Astrocyte (in vitro differentiated cells and primary cell): ENCODE data around the gene YIF1B. TPM values are rescaled to one million over a fixed set of nuclear protein-coding genes. Genes with fewer than 3 reads are reported as not detected.

Experiments
- DNase-seq: peaks from one replicate; pipeline ENCODE4 v3.0.0-alpha.2; 2010; ENCODE audit warnings: low read depth
- FAIRE-seq: peaks from 2 replicates; lab custom pipeline; 2011; peaks lifted over from hg19 to GRCh38; lab: Jason Lieb, UNC
- H2AFZ ChIP-seq: 2 replicates; pipeline ENCODE4 v1.6.0; 2012; ENCODE audit warnings: low read depth, low read length, inconsistent platforms
- H3K27ac ChIP-seq: 2 replicates; pipeline ENCODE4 v1.5.1; 2011; ENCODE audit warnings: low read depth, low read length, inconsistent platforms
- H3K27me3 ChIP-seq: 2 replicates; pipeline ENCODE4 v1.6.0; 2011; ENCODE audit warnings: low read length, inconsistent platforms; ENCODE audit not compliant: insufficient read depth
- H3K36me3 ChIP-seq: 2 replicates; pipeline ENCODE4 v1.5.1; 2011; ENCODE audit warnings: low read length, inconsistent platforms; ENCODE audit not compliant: insufficient read depth
- H3K4me1 ChIP-seq: 2 replicates; pipeline ENCODE4 v1.5.1; 2011; ENCODE audit warnings: low read length, inconsistent platforms; ENCODE audit not compliant: insufficient read depth
- H3K4me2 ChIP-seq: 2 replicates; pipeline ENCODE4 v1.6.0; 2012; ENCODE audit warnings: low read length, inconsistent platforms
- H3K4me3 ChIP-seq: 2 replicates; pipeline ENCODE4 v1.5.1; 2011; ENCODE audit warnings: low read depth, mild to moderate bottlenecking, low read length, inconsistent platforms; ENCODE audit not compliant: insufficient read depth
- H3K79me2 ChIP-seq: 2 replicates; pipeline ENCODE4 v1.6.0; 2012; ENCODE audit warnings: mild to moderate bottlenecking, low read length, inconsistent platforms; ENCODE audit not compliant: insufficient read depth
- H3K9ac ChIP-seq: 2 replicates; pipeline ENCODE4 v1.6.0; 2012; ENCODE audit warnings: mild to moderate bottlenecking, low read length, inconsistent platforms
- H3K9me3 ChIP-seq: 2 replicates; pipeline ENCODE4 v1.5.1; 2012; ENCODE audit warnings: low read depth, mild to moderate bottlenecking, low read length, inconsistent platforms; ENCODE audit not compliant: insufficient read depth
- H4K20me1 ChIP-seq: 2 replicates; pipeline ENCODE4 v1.6.0; 2012; ENCODE audit warnings: low read length, inconsistent platforms; ENCODE audit not compliant: insufficient read depth
- H3K27ac Mint-ChIP-seq: one replicate; pipeline ENCODE4 v1.8.0; 2021; ENCODE audit warnings: mild to moderate bottlenecking, mixed read lengths; ENCODE audit not compliant: unreplicated experiment
- H3K27me3 Mint-ChIP-seq: one replicate; pipeline ENCODE4 v1.8.0; 2021; ENCODE audit warnings: low read depth, mixed read lengths; ENCODE audit not compliant: unreplicated experiment
- H3K36me3 Mint-ChIP-seq: one replicate; pipeline ENCODE4 v1.8.0; 2021; ENCODE audit warnings: low read depth, mixed read lengths; ENCODE audit not compliant: unreplicated experiment
- H3K4me1 Mint-ChIP-seq: one replicate; pipeline ENCODE4 v1.8.0; 2021; ENCODE audit warnings: low read depth, mixed read lengths; ENCODE audit not compliant: unreplicated experiment
- H3K4me3 Mint-ChIP-seq: one replicate; pipeline ENCODE4 v1.8.0; 2021; ENCODE audit warnings: mild to moderate bottlenecking, moderate library complexity, mixed read lengths; ENCODE audit not compliant: unreplicated experiment
- H3K9me3 Mint-ChIP-seq: one replicate; pipeline ENCODE4 v1.8.0; 2021; ENCODE audit warnings: mild to moderate bottlenecking, mixed read lengths; ENCODE audit not compliant: unreplicated experiment
- EZH2 ChIP-seq: IDR thresholded peaks from 2 replicates; pipeline ENCODE4 v1.6.1; 2012; ENCODE audit warnings: mild to moderate bottlenecking, low read length, inconsistent platforms; ENCODE audit not compliant: insufficient read depth
- total RNA-seq: library from RNA; stranded (reverse); gene quantifications from 2 replicates; pipeline ENCODE4 v1.2.1, GENCODE V29; 2021
- TF ChIP-seq, protein P1 (sequence below): IDR thresholded peaks from 2 replicates; pipeline ENCODE4 v1.5.1; 2011; ENCODE audit warnings: low read depth, mild to moderate bottlenecking, inconsistent platforms, low read length, moderate library complexity; ENCODE audit not compliant: insufficient read depth

The YIF1B gene
- total RNA-seq, 1 donor from 2014 or later: 81.3 TPM

GRCh38 chr19:38359242-38360021 is 43.7 kb upstream of the YIF1B start:
- Histone ChIP-seq H2AFZ (no peak overlapping the region), H3K27ac (no peak overlapping the region), H3K27me3 (peaks cover 31% of the 10 kb centered on the region), H3K4me1 (peaks cover 9% of the 10 kb centered on the region), H3K9me3 (no peaks in the 10 kb centered on the region), H3K9ac (no peak overlapping the region), H3K4me2 (no peak overlapping the region), H3K36me3 (no peaks in the 10 kb centered on the region), H3K79me2 (no peaks in the 10 kb centered on the region), H4K20me1 (no peaks in the 10 kb centered on the region), H3K4me3 (no peak overlapping the region)
- Mint-ChIP-seq H3K27me3 (peaks cover 48% of the 10 kb centered on the region), H3K4me1 (no peaks in the 10 kb centered on the region), H3K36me3 (no peaks in the 10 kb centered on the region), H3K4me3 (no peak overlapping the region), H3K9me3 (no peaks in the 10 kb centered on the region), H3K27ac (peak overlapping the region; percentile 58)
- FAIRE-seq (no peak), DNase-seq (no peak)
- TF ChIP-seq, protein P1, sequence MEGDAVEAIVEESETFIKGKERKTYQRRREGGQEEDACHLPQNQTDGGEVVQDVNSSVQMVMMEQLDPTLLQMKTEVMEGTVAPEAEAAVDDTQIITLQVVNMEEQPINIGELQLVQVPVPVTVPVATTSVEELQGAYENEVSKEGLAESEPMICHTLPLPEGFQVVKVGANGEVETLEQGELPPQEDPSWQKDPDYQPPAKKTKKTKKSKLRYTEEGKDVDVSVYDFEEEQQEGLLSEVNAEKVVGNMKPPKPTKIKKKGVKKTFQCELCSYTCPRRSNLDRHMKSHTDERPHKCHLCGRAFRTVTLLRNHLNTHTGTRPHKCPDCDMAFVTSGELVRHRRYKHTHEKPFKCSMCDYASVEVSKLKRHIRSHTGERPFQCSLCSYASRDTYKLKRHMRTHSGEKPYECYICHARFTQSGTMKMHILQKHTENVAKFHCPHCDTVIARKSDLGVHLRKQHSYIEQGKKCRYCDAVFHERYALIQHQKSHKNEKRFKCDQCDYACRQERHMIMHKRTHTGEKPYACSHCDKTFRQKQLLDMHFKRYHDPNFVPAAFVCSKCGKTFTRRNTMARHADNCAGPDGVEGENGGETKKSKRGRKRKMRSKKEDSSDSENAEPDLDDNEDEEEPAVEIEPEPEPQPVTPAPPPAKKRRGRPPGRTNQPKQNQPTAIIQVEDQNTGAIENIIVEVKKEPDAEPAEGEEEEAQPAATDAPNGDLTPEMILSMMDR: no peak
- TF ChIP-seq EZH2: no peak

GRCh38 chr19:38358071-38358470 is 42.3 kb upstream of the YIF1B start:
- no peak overlapping the region for H3K9ac ChIP-seq
- H3K4me1 ChIP-seq: peaks cover 9% of the 10 kb centered on the region
- TF ChIP-seq, protein P1: no peak
- TF ChIP-seq EZH2: no peak
- H3K27me3 ChIP-seq: peaks cover 31% of the 10 kb centered on the region
- H3K4me1 Mint-ChIP-seq: no peaks in the 10 kb centered on the region
- DNase-seq (no peak), FAIRE-seq (no peak)
- no peak overlapping the region for H2AFZ ChIP-seq
- H3K4me2 ChIP-seq: no peak overlapping the region
- no peaks in the 10 kb centered on the region for H3K9me3 Mint-ChIP-seq
- H3K27me3 Mint-ChIP-seq: peaks cover 53% of the 10 kb centered on the region
- H3K27ac ChIP-seq: no peak overlapping the region
- no peaks in the 10 kb centered on the region for H3K9me3 ChIP-seq
- no peak overlapping the region for H3K27ac Mint-ChIP-seq
- H3K36me3 Mint-ChIP-seq: peaks cover 1% of the 10 kb centered on the region
- H3K4me3 ChIP-seq: no peak overlapping the region
- no peaks in the 10 kb centered on the region for H3K79me2 ChIP-seq
- H3K4me3 Mint-ChIP-seq: no peak overlapping the region
- H4K20me1 ChIP-seq: no peaks in the 10 kb centered on the region
- no peaks in the 10 kb centered on the region for H3K36me3 ChIP-seq
